ENCODE results near the gene PHF21A.

The PHF21A gene

DNA sequence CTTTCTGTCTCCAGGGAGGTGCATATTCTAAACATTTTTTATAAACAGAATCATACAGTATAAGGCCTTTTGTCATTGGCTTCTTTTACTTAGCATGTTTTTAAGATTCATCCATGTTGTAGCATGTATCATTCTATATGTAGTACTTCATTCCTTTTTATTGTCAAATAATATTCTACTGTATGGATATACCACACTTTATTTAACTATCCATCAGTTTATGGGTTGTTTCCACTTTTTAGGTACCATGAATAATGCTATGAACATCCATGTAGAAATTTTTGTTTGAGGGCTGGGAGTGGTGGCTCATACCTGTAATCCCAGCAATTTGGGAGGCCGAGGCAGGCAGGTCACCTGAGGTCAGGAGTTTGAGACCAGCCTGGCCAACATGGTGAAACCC, 73.1 kb downstream of the PHF21A start:
- TF ChIP-seq, protein P1, sequence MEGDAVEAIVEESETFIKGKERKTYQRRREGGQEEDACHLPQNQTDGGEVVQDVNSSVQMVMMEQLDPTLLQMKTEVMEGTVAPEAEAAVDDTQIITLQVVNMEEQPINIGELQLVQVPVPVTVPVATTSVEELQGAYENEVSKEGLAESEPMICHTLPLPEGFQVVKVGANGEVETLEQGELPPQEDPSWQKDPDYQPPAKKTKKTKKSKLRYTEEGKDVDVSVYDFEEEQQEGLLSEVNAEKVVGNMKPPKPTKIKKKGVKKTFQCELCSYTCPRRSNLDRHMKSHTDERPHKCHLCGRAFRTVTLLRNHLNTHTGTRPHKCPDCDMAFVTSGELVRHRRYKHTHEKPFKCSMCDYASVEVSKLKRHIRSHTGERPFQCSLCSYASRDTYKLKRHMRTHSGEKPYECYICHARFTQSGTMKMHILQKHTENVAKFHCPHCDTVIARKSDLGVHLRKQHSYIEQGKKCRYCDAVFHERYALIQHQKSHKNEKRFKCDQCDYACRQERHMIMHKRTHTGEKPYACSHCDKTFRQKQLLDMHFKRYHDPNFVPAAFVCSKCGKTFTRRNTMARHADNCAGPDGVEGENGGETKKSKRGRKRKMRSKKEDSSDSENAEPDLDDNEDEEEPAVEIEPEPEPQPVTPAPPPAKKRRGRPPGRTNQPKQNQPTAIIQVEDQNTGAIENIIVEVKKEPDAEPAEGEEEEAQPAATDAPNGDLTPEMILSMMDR (IDR thresholded peaks at IDR 0.05): no peak
- Mint-ChIP-seq H3K9me3 (no peaks in the 10 kb centered on the region), H3K4me3 (no peak overlapping the region), H3K27me3 (ENCODE audit: low read depth, poor library complexity) (no peaks in the 10 kb centered on the region), H3K27ac (no peak overlapping the region), H3K36me3 (ENCODE audit: low read depth) (peaks cover 19% of the 10 kb centered on the region), H3K4me1 (peaks cover 48% of the 10 kb centered on the region)
- no peak for DNase-seq

DNA sequence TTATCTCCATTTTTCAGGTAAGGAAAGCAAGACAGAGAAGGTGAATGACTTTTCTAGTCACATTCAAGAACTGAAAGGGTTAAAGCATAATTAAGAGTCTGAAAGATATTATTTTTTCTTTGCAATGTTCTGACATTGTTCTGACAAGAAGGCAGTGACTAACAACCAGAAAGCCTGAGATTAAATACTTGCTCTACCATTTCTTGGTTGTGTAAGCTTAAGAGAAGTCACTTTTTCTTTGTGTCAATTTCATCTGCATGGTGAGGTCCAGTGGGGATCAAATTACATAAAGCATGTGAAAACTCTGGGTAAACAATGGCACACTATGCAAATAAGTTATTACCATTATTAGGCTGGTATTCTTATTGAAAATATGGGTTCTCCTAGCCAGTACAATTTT, 73.7 kb downstream of the PHF21A start:
- H3K4me1 Mint-ChIP-seq: peaks cover 45% of the 10 kb centered on the region
- TF ChIP-seq, protein P1 (IDR thresholded peaks at IDR 0.05): no peak
- peaks cover 24% of the 10 kb centered on the region for H3K36me3 Mint-ChIP-seq (ENCODE audit: low read depth)
- H3K27me3 Mint-ChIP-seq (ENCODE audit: low read depth, poor library complexity): no peaks in the 10 kb centered on the region
- no peak overlapping the region for H3K27ac Mint-ChIP-seq
- no peak for DNase-seq
- H3K4me3 Mint-ChIP-seq: no peak overlapping the region
- no peaks in the 10 kb centered on the region for H3K9me3 Mint-ChIP-seq

DNA sequence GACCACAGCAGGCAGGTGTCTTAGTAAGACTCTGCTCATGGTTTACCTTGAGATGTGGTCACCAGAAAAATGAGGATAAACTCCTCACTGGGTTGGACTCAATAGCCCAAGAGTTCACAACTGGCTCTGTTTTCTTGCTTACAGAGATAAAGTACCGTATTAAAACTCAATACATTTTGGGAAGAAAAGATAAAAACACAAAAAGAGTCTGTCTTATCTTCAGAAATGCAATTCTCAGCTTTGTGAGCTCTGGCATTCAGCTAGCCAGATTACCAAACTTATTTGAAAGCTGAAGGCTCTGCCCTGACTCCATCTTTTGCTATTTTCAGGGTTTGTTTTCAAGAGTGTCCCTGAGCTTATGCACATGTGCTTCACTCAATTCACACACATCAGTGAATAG, 75.4 kb downstream of the PHF21A start:
- TF ChIP-seq, protein P1 (IDR thresholded peaks at IDR 0.05): no peak
- Mint-ChIP-seq H3K36me3 (ENCODE audit: low read depth) (peaks cover 24% of the 10 kb centered on the region), H3K27ac (no peak overlapping the region), H3K4me3 (no peak overlapping the region), H3K27me3 (ENCODE audit: low read depth, poor library complexity) (no peaks in the 10 kb centered on the region), H3K4me1 (peaks cover 28% of the 10 kb centered on the region), H3K9me3 (no peaks in the 10 kb centered on the region)
- DNase-seq: no peak

DNA sequence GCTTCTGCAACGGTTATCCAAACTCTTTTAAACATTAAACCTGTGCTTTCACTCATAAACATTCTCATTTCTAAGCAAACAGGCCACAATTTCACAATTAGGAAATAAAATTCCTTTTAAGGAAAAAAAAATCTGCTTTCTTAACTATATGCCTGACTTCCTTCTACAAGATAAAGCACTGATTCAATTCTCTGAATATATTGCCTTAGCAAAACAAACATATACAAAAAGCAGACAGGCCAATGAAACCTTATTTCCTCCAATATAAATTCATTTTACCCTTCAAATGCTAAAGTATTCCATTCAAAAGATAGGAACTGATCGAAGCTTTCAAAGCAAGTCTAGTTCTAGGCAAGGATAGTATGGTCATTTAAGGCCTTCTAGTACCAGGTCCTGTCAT, 76.7 kb downstream of the PHF21A start:
- Mint-ChIP-seq H3K4me1 (peaks cover 15% of the 10 kb centered on the region), H3K27ac (no peak overlapping the region), H3K4me3 (no peak overlapping the region), H3K9me3 (no peaks in the 10 kb centered on the region), H3K27me3 (ENCODE audit: low read depth, poor library complexity) (no peaks in the 10 kb centered on the region), H3K36me3 (ENCODE audit: low read depth) (peaks cover 24% of the 10 kb centered on the region)
- no peak for DNase-seq
- TF ChIP-seq, protein P1 (IDR thresholded peaks at IDR 0.05): no peak

DNA sequence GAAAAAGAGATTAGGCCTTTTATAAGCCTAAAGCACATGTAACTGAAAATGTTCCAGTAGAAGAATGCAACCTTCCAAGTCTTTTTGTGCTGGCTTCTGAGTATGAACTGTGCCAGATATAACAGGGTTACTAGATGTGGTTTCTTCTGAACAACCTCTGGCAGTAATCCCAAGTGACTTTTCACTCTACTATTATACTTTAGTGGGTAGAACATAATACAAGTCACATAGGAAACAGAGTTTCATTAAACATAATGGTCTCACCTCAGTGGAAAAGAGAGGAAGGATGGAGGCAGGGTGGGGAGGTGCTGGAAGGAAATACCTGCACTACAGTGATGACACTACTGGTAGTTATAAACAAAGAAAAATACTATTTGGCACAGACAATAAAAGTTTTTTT, 81.3 kb downstream of the PHF21A start:
- Mint-ChIP-seq H3K27ac (no peak overlapping the region), H3K9me3 (no peaks in the 10 kb centered on the region), H3K4me3 (no peak overlapping the region), H3K36me3 (ENCODE audit: low read depth) (peaks cover 5% of the 10 kb centered on the region), H3K4me1 (peaks cover 11% of the 10 kb centered on the region), H3K27me3 (ENCODE audit: low read depth, poor library complexity) (no peaks in the 10 kb centered on the region)
- TF ChIP-seq, protein P1 (IDR thresholded peaks at IDR 0.05): no peak
- no peak for DNase-seq

DNA sequence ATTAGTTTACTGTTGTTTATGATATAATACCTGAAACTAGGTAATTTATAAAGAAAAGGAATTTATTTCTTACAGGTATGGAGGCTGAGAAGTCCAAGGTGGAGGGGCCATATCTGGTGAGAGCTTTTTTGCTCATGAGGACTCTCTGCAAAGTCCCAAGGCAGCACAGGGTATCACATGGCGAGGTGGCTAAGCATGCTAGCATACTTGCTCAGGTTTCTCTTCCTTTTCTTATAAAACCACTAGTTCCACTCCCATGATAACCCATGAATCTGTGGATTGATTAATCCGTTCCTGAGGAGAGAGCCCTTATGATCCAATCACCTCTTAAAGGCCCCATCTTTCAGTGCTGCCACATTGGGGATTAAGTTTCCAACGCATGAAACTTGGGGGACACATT, 82.7 kb downstream of the PHF21A start:
- Mint-ChIP-seq H3K9me3 (no peaks in the 10 kb centered on the region), H3K27me3 (ENCODE audit: low read depth, poor library complexity) (no peaks in the 10 kb centered on the region), H3K4me3 (no peak overlapping the region), H3K27ac (no peak overlapping the region), H3K36me3 (ENCODE audit: low read depth) (peaks cover 17% of the 10 kb centered on the region), H3K4me1 (peaks cover 6% of the 10 kb centered on the region)
- TF ChIP-seq, protein P1 (IDR thresholded peaks at IDR 0.05): no peak
- DNase-seq: no peak

Measured in nephron progenitor cell (in vitro differentiated cells).